Gastrocnemius medialis (tissue), 4 donors: Measurements from ENCODE around the gene TCF3.

ENCODE experiments used
- POLR2A ChIP-seq, 2 donors: fragments of 450-650 bp; IDR thresholded peaks; one replicate each; pipeline ENCODE4 v1.6.1; 2017; ENCODE audit warnings: antibody characterized with exemption in 2 of 2, mild to moderate bottlenecking in 2 of 2, moderate library complexity in 2 of 2
- TF ChIP-seq, protein P1 (sequence below), 5 experiments: fragments of 450-650 bp in 3 of 5; fragments of 200-600 bp in 2 of 5; sonication (generic) in 2 of 5; IDR thresholded peaks in 4 of 5; conservative IDR thresholded peaks in 1 of 5; 1 replicate in 4 of 5; 2 replicates in 1 of 5; pipeline ENCODE4 v1.5.1; 2016 to 2019; ENCODE audit warnings: antibody characterized with exemption in 5 of 5, mild to moderate bottlenecking in 3 of 5, moderate library complexity in 3 of 5

GRCh38 chr19:1672769-1673644 is 20.6 kb upstream of the TCF3 start:
- TF ChIP-seq, protein P1, sequence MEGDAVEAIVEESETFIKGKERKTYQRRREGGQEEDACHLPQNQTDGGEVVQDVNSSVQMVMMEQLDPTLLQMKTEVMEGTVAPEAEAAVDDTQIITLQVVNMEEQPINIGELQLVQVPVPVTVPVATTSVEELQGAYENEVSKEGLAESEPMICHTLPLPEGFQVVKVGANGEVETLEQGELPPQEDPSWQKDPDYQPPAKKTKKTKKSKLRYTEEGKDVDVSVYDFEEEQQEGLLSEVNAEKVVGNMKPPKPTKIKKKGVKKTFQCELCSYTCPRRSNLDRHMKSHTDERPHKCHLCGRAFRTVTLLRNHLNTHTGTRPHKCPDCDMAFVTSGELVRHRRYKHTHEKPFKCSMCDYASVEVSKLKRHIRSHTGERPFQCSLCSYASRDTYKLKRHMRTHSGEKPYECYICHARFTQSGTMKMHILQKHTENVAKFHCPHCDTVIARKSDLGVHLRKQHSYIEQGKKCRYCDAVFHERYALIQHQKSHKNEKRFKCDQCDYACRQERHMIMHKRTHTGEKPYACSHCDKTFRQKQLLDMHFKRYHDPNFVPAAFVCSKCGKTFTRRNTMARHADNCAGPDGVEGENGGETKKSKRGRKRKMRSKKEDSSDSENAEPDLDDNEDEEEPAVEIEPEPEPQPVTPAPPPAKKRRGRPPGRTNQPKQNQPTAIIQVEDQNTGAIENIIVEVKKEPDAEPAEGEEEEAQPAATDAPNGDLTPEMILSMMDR (IDR thresholded peaks at IDR 0.05 in 4 of 5, conservative IDR thresholded peaks at IDR 0.05 in 1 of 5): no peak
- TF ChIP-seq POLR2A (IDR thresholded peaks at IDR 0.05): no peak
